ENCODE data around the gene OVCA2. TPM values are rescaled to one million over a fixed set of nuclear protein-coding genes. Genes with fewer than 3 reads are reported as not detected.
A peak's percentile ranks its signal among the peaks of the same experiment; 100 is the strongest.

Gene OVCA2
- total RNA-seq, 1 donor from 2014 or later: 32.7 TPM

- H3K27me3 Mint-ChIP-seq (ENCODE audit: unreplicated experiment): peaks cover 17% of the 10 kb centered on the region
- H3K4me3 Mint-ChIP-seq (ENCODE audit: unreplicated experiment): no peak overlapping the region
- no peak for TF ChIP-seq CTCF (IDR thresholded peaks at IDR 0.05; ENCODE audit: unreplicated experiment)
Measured at GRCh38 chr17:2044263-2044894, 2.6 kb downstream of the OVCA2 start.

GRCh38 chr17:2047590-2047989, 5.8 kb downstream of the OVCA2 start:
- no peak for DNase-seq (ENCODE audit: low spot score)
- H3K27me3 Mint-ChIP-seq (ENCODE audit: unreplicated experiment): peaks cover 11% of the 10 kb centered on the region
- peaks cover 17% of the 10 kb centered on the region for H3K4me1 Mint-ChIP-seq (ENCODE audit: unreplicated experiment)
- H3K36me3 Mint-ChIP-seq (ENCODE audit: low read depth, unreplicated experiment): peaks cover 17% of the 10 kb centered on the region
- no peak overlapping the region for H3K4me3 Mint-ChIP-seq (ENCODE audit: unreplicated experiment)
- no peaks in the 10 kb centered on the region for H3K9me3 Mint-ChIP-seq (ENCODE audit: unreplicated experiment)
- TF ChIP-seq CTCF (IDR thresholded peaks at IDR 0.05; ENCODE audit: unreplicated experiment): no peak
- H3K27ac Mint-ChIP-seq (ENCODE audit: unreplicated experiment): no peak overlapping the region

More at GRCh38 chr17:2044263-2044894, 2.6 kb downstream of the OVCA2 start:
- H3K4me1 Mint-ChIP-seq (ENCODE audit: unreplicated experiment): peaks cover 24% of the 10 kb centered on the region
- DNase-seq (ENCODE audit: low spot score): no peak
- no peak overlapping the region for H3K27ac Mint-ChIP-seq (ENCODE audit: unreplicated experiment)
- H3K36me3 Mint-ChIP-seq (ENCODE audit: low read depth, unreplicated experiment): peaks cover 21% of the 10 kb centered on the region
- no peaks in the 10 kb centered on the region for H3K9me3 Mint-ChIP-seq (ENCODE audit: unreplicated experiment)

GRCh38 chr17:2048805-2049204, 7.0 kb downstream of the OVCA2 start:
- Mint-ChIP-seq H3K4me1 (ENCODE audit: unreplicated experiment) (peaks cover 13% of the 10 kb centered on the region), H3K27ac (ENCODE audit: unreplicated experiment) (peak overlapping the region; percentile 64), H3K4me3 (ENCODE audit: unreplicated experiment) (peak overlapping the region; percentile 89), H3K36me3 (ENCODE audit: low read depth, unreplicated experiment) (peaks cover 14% of the 10 kb centered on the region), H3K27me3 (ENCODE audit: unreplicated experiment) (peaks cover 18% of the 10 kb centered on the region), H3K9me3 (ENCODE audit: unreplicated experiment) (no peaks in the 10 kb centered on the region)
- no peak for TF ChIP-seq CTCF (IDR thresholded peaks at IDR 0.05; ENCODE audit: unreplicated experiment)
- DNase-seq (ENCODE audit: low spot score): no peak

GRCh38 chr17:2049333-2050299, 7.8 kb downstream of the OVCA2 start:
- Mint-ChIP-seq H3K4me1 (ENCODE audit: unreplicated experiment) (peaks cover 12% of the 10 kb centered on the region), H3K9me3 (ENCODE audit: unreplicated experiment) (no peaks in the 10 kb centered on the region), H3K27me3 (ENCODE audit: unreplicated experiment) (peaks cover 22% of the 10 kb centered on the region), H3K36me3 (ENCODE audit: low read depth, unreplicated experiment) (peaks cover 10% of the 10 kb centered on the region), H3K4me3 (ENCODE audit: unreplicated experiment) (peak overlapping the region; percentile 89), H3K27ac (ENCODE audit: unreplicated experiment) (peak overlapping the region; percentile 64)
- peak; percentile 86 for DNase-seq (ENCODE audit: low spot score)
- TF ChIP-seq CTCF (IDR thresholded peaks at IDR 0.05; ENCODE audit: unreplicated experiment): no peak
